OCI-LY7 (cell line): ENCODE measurements around the gene KIF1A. TPM values are rescaled to one million over a fixed set of nuclear protein-coding genes. Genes with fewer than 3 reads are reported as not detected.

ENCODE experiments used
- BruUV-seq: library from RNA; stranded (reverse); fragments of 400-500 nt; replicated peaks from 2 replicates; lab custom pipeline; 2021; lab: Mats Ljungman, UMichigan
- CTCF ChIA-PET: fragments of 300-600 bp; sonication (Branson Sonifier 250); formaldehyde crosslinking; loops from one replicate; lab custom pipeline; 2022; ENCODE audit warnings: antibody characterized with exemption; ENCODE audit not compliant: unreplicated experiment; lab: Charles Lee
- POLR2A ChIA-PET: fragments of 300-600 bp; sonication (Branson Sonifier 250); formaldehyde crosslinking; loops from one replicate; lab custom pipeline; 2022; ENCODE audit warnings: antibody characterized with exemption; lab: Charles Lee
- DNase-seq: peaks from one replicate; pipeline ENCODE4 v3.0.0-alpha.2; 2015; ENCODE audit warnings: low spot score
- H2AFZ ChIP-seq: fragments of 200-600 bp; sonication (generic), shearing (Covaris generic); 2 replicates; pipeline ENCODE4 v1.6.1; 2014; ENCODE audit warnings: mild to moderate bottlenecking, antibody characterized with exemption, low read length, moderate library complexity
- H3K27ac ChIP-seq: fragments of 200-600 bp; sonication (generic); 2 replicates; pipeline ENCODE4 v1.5.1; 2014; ENCODE audit warnings: mixed run types, low read depth, mild to moderate bottlenecking, moderate library complexity, low read length, inconsistent platforms; ENCODE audit not compliant: poor library complexity, severe bottlenecking
- H3K36me3 ChIP-seq: fragments of 200-600 bp; sonication (generic); 2 replicates; pipeline ENCODE4 v1.6.1; 2014; ENCODE audit warnings: mild to moderate bottlenecking, antibody characterized with exemption, low read length, moderate library complexity, mixed read lengths; ENCODE audit not compliant: insufficient read depth
- H3K4me1 ChIP-seq: fragments of 200-600 bp; sonication (generic); 2 replicates; pipeline ENCODE4 v1.5.1; 2014; ENCODE audit warnings: mild to moderate bottlenecking, low read length; ENCODE audit not compliant: insufficient read depth, poor library complexity, severe bottlenecking
- H3K4me2 ChIP-seq: fragments of 200-600 bp; sonication (generic); 2 replicates; pipeline ENCODE4 v1.6.1; 2014; ENCODE audit warnings: mild to moderate bottlenecking, low read length
- H3K4me3 ChIP-seq: fragments of 200-600 bp; sonication (generic); 2 replicates; pipeline ENCODE4 v1.5.1; 2014; ENCODE audit warnings: mild to moderate bottlenecking, low read depth, low read length; ENCODE audit not compliant: poor library complexity, severe bottlenecking
- H3K79me2 ChIP-seq: fragments of 200-600 bp; sonication (generic); 2 replicates; pipeline ENCODE4 v1.6.1; 2016; ENCODE audit warnings: low read depth, mild to moderate bottlenecking, low read length, moderate library complexity, mixed read lengths; ENCODE audit not compliant: insufficient read depth
- H3K9me2 ChIP-seq: fragments of 200-600 bp; sonication (generic); 2 replicates; pipeline ENCODE4 v1.6.1; 2016; ENCODE audit warnings: mild to moderate bottlenecking, low read length, mixed read lengths; ENCODE audit not compliant: insufficient read depth
- H3K9me3 ChIP-seq: fragments of 200-600 bp; sonication (generic); 2 replicates; pipeline ENCODE4 v1.6.1; 2014; ENCODE audit warnings: mild to moderate bottlenecking, mixed run types, low read length, mixed read lengths
- H4K20me1 ChIP-seq: fragments of 200-600 bp; sonication (generic); 2 replicates; pipeline ENCODE4 v1.6.1; 2014; ENCODE audit warnings: mild to moderate bottlenecking, antibody characterized with exemption, low read length, moderate library complexity, mixed read lengths; ENCODE audit not compliant: insufficient read depth
- CTCF ChIP-seq: fragments of 200-600 bp; sonication (generic); conservative IDR thresholded peaks from 2 replicates; pipeline ENCODE4 v1.5.1; 2014; ENCODE audit warnings: mild to moderate bottlenecking, antibody characterized with exemption, low read length, moderate library complexity, mixed read lengths
- EZH2phosphoT487 ChIP-seq: fragments of 200-600 bp; sonication (generic); IDR thresholded peaks from 2 replicates; pipeline ENCODE4 v1.6.1; 2018; ENCODE audit warnings: low read depth, borderline replicate concordance, mild to moderate bottlenecking, mixed run types, antibody characterized with exemption, low read length, moderate library complexity, mixed read lengths
- intact Hi-C: fragments of 100-400 bp; cut with micrococcal nuclease; formaldehyde crosslinking; loops from one replicate; pipeline ENCODE4 v1.10.0; 2022; ENCODE audit not compliant: unreplicated experiment
- total RNA-seq, 2 experiments: library from RNA; depleted of rRNA in 1 of 2; stranded (reverse); fragments of >200 nt in 1 of 2; shearing (Covaris generic) in 1 of 2; gene quantifications; 2 replicates each; pipeline ENCODE4 v1.2.3, GENCODE V29; 2014 to 2022

Gene KIF1A
- total RNA-seq, 2 experiments from 2014 or later = not detected

DNA sequence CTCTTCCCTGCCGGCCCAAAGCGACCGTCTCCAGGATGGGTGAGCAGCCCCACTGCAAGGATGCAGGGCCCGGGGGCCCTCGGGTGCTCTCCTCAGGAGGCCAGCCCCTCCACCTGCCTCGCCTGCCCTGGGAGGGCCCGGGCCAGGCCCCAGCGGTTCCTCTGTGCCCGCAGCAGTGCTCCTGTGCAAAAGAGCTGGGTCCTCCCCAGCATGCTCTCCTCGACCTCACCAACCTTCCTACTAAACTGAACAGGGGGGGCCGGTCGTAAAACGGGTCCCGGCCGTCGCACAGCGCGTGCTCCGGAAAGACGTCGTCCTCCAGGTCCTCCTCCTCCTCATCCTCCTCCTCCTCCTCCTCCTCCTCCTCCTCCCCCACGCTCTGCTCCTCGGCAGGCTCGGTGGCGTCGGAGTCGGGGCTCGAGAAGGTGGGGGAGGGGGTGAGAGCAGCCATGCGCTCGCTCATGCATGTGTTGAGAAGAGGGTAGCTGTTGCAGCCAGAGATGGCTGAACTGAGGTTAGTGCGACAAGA is 62.9 kb downstream of the KIF1A start:
- POLR2A ChIA-PET = no interaction called here
- no peak for DNase-seq
- Histone ChIP-seq H2AFZ (no peak overlapping the region), H3K9me3 (no peaks in the 10 kb centered on the region), H3K4me2 (no peak overlapping the region), H4K20me1 (no peaks in the 10 kb centered on the region), H3K4me1 (no peaks in the 10 kb centered on the region), H3K9me2 (no peaks in the 10 kb centered on the region), H3K27ac (no peak overlapping the region), H3K4me3 (no peak overlapping the region), H3K36me3 (no peaks in the 10 kb centered on the region), H3K79me2 (no peaks in the 10 kb centered on the region)
- intact Hi-C loops = no loop called here
- TF ChIP-seq EZH2phosphoT487 (no peak), CTCF (no peak)
- BruUV-seq = no TSS peak
- CTCF ChIA-PET = interaction anchor here (0.7 kb wide), 1 partner anchor 845 kb away, joined by 3 read pairs; no protein-coding TSS in a partner anchor

- Histone ChIP-seq H2AFZ (no peak overlapping the region), H3K9me3 (no peaks in the 10 kb centered on the region), H3K9me2 (no peaks in the 10 kb centered on the region), H3K79me2 (no peaks in the 10 kb centered on the region), H4K20me1 (no peaks in the 10 kb centered on the region), H3K27ac (no peak overlapping the region), H3K4me3 (no peak overlapping the region), H3K4me2 (no peak overlapping the region), H3K36me3 (no peaks in the 10 kb centered on the region), H3K4me1 (no peaks in the 10 kb centered on the region)
- intact Hi-C loops = no loop called here
- ChIA-PET CTCF (no interaction called here), POLR2A (no interaction called here)
- no peak for DNase-seq
- no TSS peak for BruUV-seq
- TF ChIP-seq EZH2phosphoT487 (no peak), CTCF (no peak)
Measured at GRCh38 chr2:240752209-240752608, 67.8 kb downstream of the KIF1A start.

- no peak overlapping the region for H3K4me3 ChIP-seq
- no peaks in the 10 kb centered on the region for H3K9me2 ChIP-seq
- no peaks in the 10 kb centered on the region for H4K20me1 ChIP-seq
- H2AFZ ChIP-seq = no peak overlapping the region
- no peaks in the 10 kb centered on the region for H3K9me3 ChIP-seq
- intact Hi-C loops = no loop called here
- H3K79me2 ChIP-seq = no peaks in the 10 kb centered on the region
- no peak for TF ChIP-seq CTCF
- no peak overlapping the region for H3K27ac ChIP-seq
- BruUV-seq = no TSS peak
- POLR2A ChIA-PET = no interaction called here
- H3K36me3 ChIP-seq = no peaks in the 10 kb centered on the region
- CTCF ChIA-PET = no interaction called here
- DNase-seq = no peak
- H3K4me1 ChIP-seq = no peaks in the 10 kb centered on the region
- H3K4me2 ChIP-seq = no peak overlapping the region
Measured at GRCh38 chr2:240750409-240750808, 69.6 kb downstream of the KIF1A start.
